DND-41 (cell line): ENCODE data around the gene KIF4B.

Source experiments
- CTCF ChIP-seq: IDR thresholded peaks from 2 replicates; pipeline ENCODE4 v1.5.1; 2012; ENCODE audit warnings: borderline replicate concordance, low read length, moderate library complexity, mild to moderate bottlenecking; ENCODE audit not compliant: poor library complexity, severe bottlenecking; ENCODE audit errors: extremely low read depth
- EZH2 ChIP-seq: IDR thresholded peaks from 3 replicates; pipeline ENCODE4 v1.6.1; 2012; ENCODE audit warnings: borderline replicate concordance, low read depth, mild to moderate bottlenecking, moderate library complexity, low read length, inconsistent platforms; ENCODE audit not compliant: severe bottlenecking

GRCh38 chr5:154989626-154990025 is 23.9 kb upstream of the KIF4B start:
- TF ChIP-seq CTCF (no peak), EZH2 (no peak)
